PC-9 (cell line): ENCODE measurements around the gene RBMS1. TPM values are rescaled to one million over a fixed set of nuclear protein-coding genes. Genes with fewer than 3 reads are reported as not detected.

ENCODE experiments used
- BruUV-seq: library from RNA; stranded (reverse); fragments of 400-500 nt; replicated peaks from 2 replicates; lab custom pipeline; 2021; lab: Mats Ljungman, UMichigan
- CTCF ChIA-PET: fragments of 300-600 bp; sonication (Branson Sonifier 250); formaldehyde crosslinking; loops from one replicate; lab custom pipeline; 2022; ENCODE audit warnings: antibody characterized with exemption; lab: Charles Lee
- POLR2A ChIA-PET: fragments of 300-600 bp; sonication (Branson Sonifier 250); formaldehyde crosslinking; loops from one replicate; lab custom pipeline; 2022; ENCODE audit warnings: antibody characterized with exemption; ENCODE audit not compliant: unreplicated experiment; lab: Charles Lee
- DNase-seq, 2 experiments: peaks; one replicate each; pipeline versions ENCODE4 v3.0.0 to v3.0.0-alpha.2; 2015 to 2022; ENCODE audit warnings: mixed read lengths in 1 of 2
- H2AFZ ChIP-seq: fragments of 200-600 bp; sonication (generic); 2 replicates; pipeline ENCODE4 v1.8.1; 2017; ENCODE audit warnings: antibody characterized with exemption
- H3F3A ChIP-seq: fragments of 200-600 bp; sonication (generic); 2 replicates; pipeline ENCODE4 v1.8.1; 2017; ENCODE audit warnings: antibody characterized with exemption, mild to moderate bottlenecking, low read depth; ENCODE audit not compliant: insufficient read depth
- H3K27ac ChIP-seq: fragments of 200-600 bp; sonication (generic); 2 replicates; pipeline ENCODE4 v1.6.1; 2016; ENCODE audit warnings: mixed run types
- H3K27me3 ChIP-seq: fragments of 200-600 bp; sonication (generic); 2 replicates; pipeline ENCODE4 v1.6.1; 2016; ENCODE audit warnings: low read depth, mixed run types; ENCODE audit not compliant: insufficient read depth
- H3K36me3 ChIP-seq: fragments of 200-600 bp; sonication (generic); 2 replicates; pipeline ENCODE4 v1.6.1; 2016; ENCODE audit warnings: low read depth, mixed run types
- H3K4me1 ChIP-seq: fragments of 200-600 bp; sonication (generic); replicated peaks from 2 replicates; pipeline ENCODE4 v1.6.1; 2016; ENCODE audit warnings: mixed run types; ENCODE audit not compliant: insufficient read depth
- H3K4me2 ChIP-seq: fragments of 200-600 bp; sonication (generic); 2 replicates; pipeline ENCODE4 v1.6.1; 2017; ENCODE audit warnings: mixed run types
- H3K4me3 ChIP-seq: fragments of 200-600 bp; sonication (generic); 2 replicates; pipeline ENCODE4 v1.6.1; 2016; ENCODE audit warnings: mixed run types
- H3K79me2 ChIP-seq: fragments of 200-600 bp; sonication (generic); 2 replicates; pipeline ENCODE4 v1.6.1; 2017; ENCODE audit warnings: low read depth, mixed run types
- H3K9me2 ChIP-seq: fragments of 200-600 bp; sonication (generic); 2 replicates; pipeline ENCODE4 v1.8.1; 2017; ENCODE audit warnings: mild to moderate bottlenecking; ENCODE audit not compliant: insufficient read depth
- H3K9me3 ChIP-seq: fragments of 200-600 bp; sonication (generic); 2 replicates; pipeline ENCODE4 v1.8.1; 2016; ENCODE audit warnings: low read depth; ENCODE audit not compliant: insufficient read depth
- H4K20me1 ChIP-seq: fragments of 200-600 bp; sonication (generic); 2 replicates; pipeline ENCODE4 v1.8.1; 2017; ENCODE audit not compliant: insufficient read depth
- EZH2 ChIP-seq: fragments of 200-600 bp; sonication (generic); IDR thresholded peaks from 2 replicates; pipeline ENCODE4 v1.8.0; 2017; ENCODE audit warnings: antibody characterized with exemption, low read depth
- intact Hi-C: fragments of 100-400 bp; cut with micrococcal nuclease; formaldehyde crosslinking; loops from one replicate; pipeline ENCODE4 v1.10.0; 2022; ENCODE audit not compliant: unreplicated experiment
- total RNA-seq: library from RNA; stranded (reverse); gene quantifications from 2 replicates; pipeline ENCODE4 v1.2.3, GENCODE V29; 2021
- TF ChIP-seq, protein P1 (sequence below): fragments of 200-600 bp; sonication (generic); conservative IDR thresholded peaks from 2 replicates; pipeline ENCODE4 v1.6.1; 2017; ENCODE audit warnings: mixed run types, antibody characterized with exemption, mild to moderate bottlenecking, moderate library complexity

The RBMS1 gene
- total RNA-seq, 1 experiment from 2014 or later: 65.1 TPM

GRCh38 chr2:160431441-160431840 is 62.2 kb downstream of the RBMS1 start:
- no peaks in the 10 kb centered on the region for H3K9me3 ChIP-seq
- no peak for DNase-seq
- H3K27me3 ChIP-seq: no peaks in the 10 kb centered on the region
- no peaks in the 10 kb centered on the region for H3K9me2 ChIP-seq
- H2AFZ ChIP-seq: no peak overlapping the region
- no peak overlapping the region for H3K27ac ChIP-seq
- ChIA-PET CTCF (no interaction called here), POLR2A (no interaction called here)
- H3F3A ChIP-seq: peaks cover 10% of the 10 kb centered on the region; the same call in 1 of the 2 replicates
- H3K4me2 ChIP-seq: no peak overlapping the region
- intact Hi-C loops: no loop called here
- TF ChIP-seq, protein P1, sequence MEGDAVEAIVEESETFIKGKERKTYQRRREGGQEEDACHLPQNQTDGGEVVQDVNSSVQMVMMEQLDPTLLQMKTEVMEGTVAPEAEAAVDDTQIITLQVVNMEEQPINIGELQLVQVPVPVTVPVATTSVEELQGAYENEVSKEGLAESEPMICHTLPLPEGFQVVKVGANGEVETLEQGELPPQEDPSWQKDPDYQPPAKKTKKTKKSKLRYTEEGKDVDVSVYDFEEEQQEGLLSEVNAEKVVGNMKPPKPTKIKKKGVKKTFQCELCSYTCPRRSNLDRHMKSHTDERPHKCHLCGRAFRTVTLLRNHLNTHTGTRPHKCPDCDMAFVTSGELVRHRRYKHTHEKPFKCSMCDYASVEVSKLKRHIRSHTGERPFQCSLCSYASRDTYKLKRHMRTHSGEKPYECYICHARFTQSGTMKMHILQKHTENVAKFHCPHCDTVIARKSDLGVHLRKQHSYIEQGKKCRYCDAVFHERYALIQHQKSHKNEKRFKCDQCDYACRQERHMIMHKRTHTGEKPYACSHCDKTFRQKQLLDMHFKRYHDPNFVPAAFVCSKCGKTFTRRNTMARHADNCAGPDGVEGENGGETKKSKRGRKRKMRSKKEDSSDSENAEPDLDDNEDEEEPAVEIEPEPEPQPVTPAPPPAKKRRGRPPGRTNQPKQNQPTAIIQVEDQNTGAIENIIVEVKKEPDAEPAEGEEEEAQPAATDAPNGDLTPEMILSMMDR: no peak
- no peak for TF ChIP-seq EZH2
- H3K4me1 ChIP-seq: peaks cover 36% of the 10 kb centered on the region
- no TSS peak for BruUV-seq
- H3K79me2 ChIP-seq: peaks cover 29% of the 10 kb centered on the region; the same call in 1 of the 2 replicates
- H3K36me3 ChIP-seq: peaks cover 7% of the 10 kb centered on the region; the same call in 1 of the 2 replicates
- no peak overlapping the region for H3K4me3 ChIP-seq
- H4K20me1 ChIP-seq: no peaks in the 10 kb centered on the region; the same call in 1 of the 2 replicates

DNA sequence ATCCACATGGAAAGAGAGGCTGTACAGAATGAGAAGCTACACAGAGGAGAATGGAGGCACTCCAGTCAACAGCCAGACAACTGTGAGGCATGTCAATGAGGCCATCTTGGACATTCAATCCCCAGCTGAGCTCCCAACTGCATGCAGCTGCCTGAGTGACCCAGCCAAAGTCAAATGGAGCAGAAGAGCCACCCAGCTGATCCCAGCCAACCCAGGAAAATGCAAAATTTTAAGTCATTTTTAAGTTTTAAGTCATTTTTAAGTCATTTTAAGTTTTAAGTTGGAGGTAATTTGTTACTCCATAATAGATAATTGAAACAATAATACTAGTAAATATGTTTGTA is 63.6 kb downstream of the RBMS1 start:
- POLR2A ChIA-PET: no interaction called here
- peaks cover 19% of the 10 kb centered on the region; the same call in 1 of the 2 replicates for H3K79me2 ChIP-seq

DNA sequence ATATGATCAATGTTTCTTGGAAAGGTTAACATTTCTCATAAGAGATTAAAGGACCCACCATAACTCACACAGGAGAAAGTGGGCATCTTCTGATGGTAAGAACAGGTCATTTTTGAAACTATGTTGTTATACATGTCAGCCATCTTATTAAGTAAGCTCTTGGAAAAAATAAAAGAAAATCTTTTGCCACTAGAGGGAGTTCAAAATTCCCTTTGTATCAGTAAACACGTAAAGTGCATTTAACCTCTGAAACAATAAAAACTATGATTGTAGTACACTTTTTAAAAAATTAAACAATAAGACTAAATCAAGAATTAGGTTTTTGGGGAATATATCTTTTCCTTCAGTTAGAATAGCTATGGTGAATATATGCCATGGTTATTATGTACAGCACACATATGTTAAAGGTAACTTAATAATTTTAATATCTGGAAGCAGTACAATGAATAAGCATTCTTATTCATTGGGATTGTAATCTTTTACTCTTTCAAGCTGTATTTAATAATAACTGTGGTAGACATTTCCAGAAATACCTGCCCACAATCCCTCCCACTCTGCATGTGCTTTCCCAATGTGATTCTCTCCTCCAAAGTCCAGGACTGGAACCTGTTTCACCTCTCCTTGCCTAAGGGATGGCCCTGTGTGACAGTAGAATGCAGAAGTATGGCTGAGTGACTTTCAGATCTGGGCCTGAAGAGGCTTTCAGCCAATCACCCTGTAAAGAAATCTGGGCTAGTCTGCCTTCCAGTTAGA is 64.2 kb downstream of the RBMS1 start:
- DNase-seq: peak in 1 of 2 experiments; percentile 38
- no TSS peak for BruUV-seq
- peaks cover 30% of the 10 kb centered on the region for H3K4me1 ChIP-seq
- no peaks in the 10 kb centered on the region; the same call in 1 of the 2 replicates for H4K20me1 ChIP-seq
- peaks cover 7% of the 10 kb centered on the region; the same call in 1 of the 2 replicates for H3K36me3 ChIP-seq
- TF ChIP-seq, protein P1: peak; percentile 60
- TF ChIP-seq EZH2: no peak
- peaks cover 15% of the 10 kb centered on the region; the same call in 1 of the 2 replicates for H3K79me2 ChIP-seq
- H3F3A ChIP-seq: peaks cover 10% of the 10 kb centered on the region; the same call in 1 of the 2 replicates
- intact Hi-C loops: no loop called here
- no peaks in the 10 kb centered on the region for H3K9me2 ChIP-seq
- H2AFZ ChIP-seq: no peak overlapping the region
- H3K4me2 ChIP-seq: no peak overlapping the region
- CTCF ChIA-PET: interaction anchor here (0.6 to 1.0 kb wide), 3 partner anchors 159 to 506 kb away, joined by 3 read pairs; no protein-coding TSS in a partner anchor
- H3K27me3 ChIP-seq: no peaks in the 10 kb centered on the region
- no peak overlapping the region for H3K4me3 ChIP-seq
- POLR2A ChIA-PET: no interaction called here
- H3K27ac ChIP-seq: no peak overlapping the region
- H3K9me3 ChIP-seq: no peaks in the 10 kb centered on the region

More for the DNA sequence above, 63.6 kb downstream of the RBMS1 start:
- Histone ChIP-seq H3K4me1 (peaks cover 35% of the 10 kb centered on the region), H3K9me2 (no peaks in the 10 kb centered on the region), H3K36me3 (peaks cover 7% of the 10 kb centered on the region; the same call in 1 of the 2 replicates), H4K20me1 (no peaks in the 10 kb centered on the region; the same call in 1 of the 2 replicates), H3K9me3 (no peaks in the 10 kb centered on the region), H3K4me3 (no peak overlapping the region), H3K4me2 (no peak overlapping the region), H2AFZ (no peak overlapping the region), H3K27ac (no peak overlapping the region), H3F3A (peaks cover 10% of the 10 kb centered on the region; the same call in 1 of the 2 replicates), H3K27me3 (no peaks in the 10 kb centered on the region)
- intact Hi-C loops: no loop called here
- CTCF ChIA-PET: interaction anchor here (0.6 to 1.0 kb wide), 2 partner anchors 489 to 530 kb away, joined by 3 to 4 read pairs; no protein-coding TSS in a partner anchor
- no peak for DNase-seq
- no peak for TF ChIP-seq EZH2
- TF ChIP-seq, protein P1: no peak
- BruUV-seq: no TSS peak
